ENCODE measurements around the gene PAX7. TPM values are rescaled to one million over a fixed set of nuclear protein-coding genes. Genes with fewer than 3 reads are reported as not detected.

PAX7 gene
- total and polyA plus RNA-seq, 2 donors (not counting 1 experiment from before 2014, with no cell fraction given): not detected

- Histone ChIP-seq H3K9me3 (ENCODE audit: control extremely low read depth in 1 of 3, control insufficient read depth in 2 of 3, insufficient read depth in 1 of 3, low read length in 2 of 3) (no peaks in the 10 kb centered on the region), H3K27ac (ENCODE audit: low read length in 2 of 2) (no peak overlapping the region), H4K20me1 (ENCODE audit: control insufficient read depth, insufficient read depth, low read length, poor library complexity, severe bottlenecking) (no peaks in the 10 kb centered on the region), H3K4me3 (ENCODE audit: control extremely low read depth in 1 of 5, extremely low read depth in 1 of 5, insufficient read depth in 1 of 5, low read depth in 2 of 5, low read length in 4 of 5) (no peak overlapping the region), H3K4me1 (ENCODE audit: control insufficient read depth in 2 of 2, insufficient read depth in 2 of 2, low read length in 2 of 2) (no peaks in the 10 kb centered on the region), H3K27me3 (replicated peaks in 1 of 4; ENCODE audit: control extremely low read depth in 1 of 4, control insufficient read depth in 3 of 4, insufficient read depth in 4 of 4, low read length in 3 of 4) (peaks cover 0 to 2% (median 0%) of the 10 kb centered on the region in 4 experiments), H2AFZ (ENCODE audit: insufficient read depth, low read depth, low read length, poor library complexity, severe bottlenecking) (no peak overlapping the region), H3K36me3 (replicated peaks in 1 of 2; ENCODE audit: control extremely low read depth in 1 of 2, control insufficient read depth in 1 of 2, extremely low read depth in 1 of 2, insufficient read depth in 2 of 2, low read length in 1 of 2) (no peaks in the 10 kb centered on the region), H3K9ac (ENCODE audit: low read length) (no peak overlapping the region), H3K4me2 (replicated peaks; ENCODE audit: low read depth, low read length, poor library complexity, severe bottlenecking) (no peak overlapping the region), H3K79me2 (ENCODE audit: control insufficient read depth, insufficient read depth, low read length) (no peaks in the 10 kb centered on the region)
- intact Hi-C loops (cut with micrococcal nuclease): no loop called here
- ChIA-PET CTCF (no interaction called here), POLR2A (no interaction called here)
- WGBS (ENCODE audit: insufficient coverage): 88% methylated on average over 13 of the region's 13 CpGs
- DNase-seq (no peak), ATAC-seq (ENCODE audit: low read depth) (no peak)
- H3K9me3 Mint-ChIP-seq (ENCODE audit: insufficient read depth): no peaks in the 10 kb centered on the region
- TF ChIP-seq EZH2 (IDR thresholded peaks at IDR 0.05; ENCODE audit: borderline replicate concordance, insufficient read depth, low read depth, low read length, poor library complexity, severe bottlenecking) (no peak), CTCF (IDR thresholded peaks at IDR 0.05) (no peak)
- H3K27me3 Mint-ChIP-seq: peaks cover 34% of the 10 kb centered on the region
- H3K4me1 Mint-ChIP-seq: no peaks in the 10 kb centered on the region
- H3K27ac Mint-ChIP-seq: no peak overlapping the region
- H3K4me3 Mint-ChIP-seq: no peak overlapping the region
Measured at GRCh38 chr1:18670121-18670867, 39.6 kb downstream of the PAX7 start.

- H4K20me1 ChIP-seq (ENCODE audit: control insufficient read depth, insufficient read depth, low read length, poor library complexity, severe bottlenecking): no peaks in the 10 kb centered on the region
- H3K4me2 ChIP-seq (replicated peaks; ENCODE audit: low read depth, low read length, poor library complexity, severe bottlenecking): no peak overlapping the region
- Mint-ChIP-seq H3K27ac (no peak overlapping the region), H3K4me1 (no peaks in the 10 kb centered on the region), H3K9me3 (ENCODE audit: insufficient read depth) (no peaks in the 10 kb centered on the region), H3K27me3 (peaks cover 37% of the 10 kb centered on the region), H3K4me3 (no peak overlapping the region)
- no peak overlapping the region for H3K4me3 ChIP-seq (ENCODE audit: control extremely low read depth in 1 of 5, extremely low read depth in 1 of 5, insufficient read depth in 1 of 5, low read depth in 2 of 5, low read length in 4 of 5)
- intact Hi-C loops (cut with micrococcal nuclease): no loop called here
- H3K27me3 ChIP-seq (replicated peaks in 1 of 4; ENCODE audit: control extremely low read depth in 1 of 4, control insufficient read depth in 3 of 4, insufficient read depth in 4 of 4, low read length in 3 of 4): peaks cover 0 to 2% (median 0%) of the 10 kb centered on the region in 4 experiments
- CTCF ChIA-PET: no interaction called here
- DNase-seq: no peak
- no peaks in the 10 kb centered on the region for H3K9me3 ChIP-seq (ENCODE audit: control extremely low read depth in 1 of 3, control insufficient read depth in 2 of 3, insufficient read depth in 1 of 3, low read length in 2 of 3)
- no peak for TF ChIP-seq CTCF (IDR thresholded peaks at IDR 0.05)
- no peak for TF ChIP-seq EZH2 (IDR thresholded peaks at IDR 0.05; ENCODE audit: borderline replicate concordance, insufficient read depth, low read depth, low read length, poor library complexity, severe bottlenecking)
- H3K79me2 ChIP-seq (ENCODE audit: control insufficient read depth, insufficient read depth, low read length): no peaks in the 10 kb centered on the region
- no peak overlapping the region for H2AFZ ChIP-seq (ENCODE audit: insufficient read depth, low read depth, low read length, poor library complexity, severe bottlenecking)
- H3K4me1 ChIP-seq (ENCODE audit: control insufficient read depth in 2 of 2, insufficient read depth in 2 of 2, low read length in 2 of 2): no peaks in the 10 kb centered on the region
- ATAC-seq (ENCODE audit: low read depth): no peak
- POLR2A ChIA-PET: no interaction called here
- no peaks in the 10 kb centered on the region for H3K36me3 ChIP-seq (replicated peaks in 1 of 2; ENCODE audit: control extremely low read depth in 1 of 2, control insufficient read depth in 1 of 2, extremely low read depth in 1 of 2, insufficient read depth in 2 of 2, low read length in 1 of 2)
- no peak overlapping the region for H3K9ac ChIP-seq (ENCODE audit: low read length)
- H3K27ac ChIP-seq (ENCODE audit: low read length in 2 of 2): no peak overlapping the region
- 100% methylated on average over 2 of the region's 5 CpGs for WGBS (ENCODE audit: insufficient coverage)
Measured at GRCh38 chr1:18670868-18671225, 40.2 kb downstream of the PAX7 start.

All from B cell (primary cell).